Bronchial epithelial cell (primary cell): ENCODE measurements around the gene TP53AIP1. TPM values are rescaled to one million over a fixed set of nuclear protein-coding genes. Genes with fewer than 3 reads are reported as not detected.
"Not testable (repeated sequence)": the region's sequence is repeated elsewhere in the genome, so short reads cannot be mapped to it uniquely, and the experiment has no call there.

Source experiments
- DNase-seq: peaks from one replicate; pipeline ENCODE4 v3.0.0-alpha.2; 2010; ENCODE audit warnings: low read depth
- FAIRE-seq: peaks from 2 replicates; lab custom pipeline; 2011; peaks lifted over from hg19 to GRCh38; lab: Jason Lieb, UNC
- H3K27me3 ChIP-seq: 2 replicates; pipeline ENCODE4 v1.5.1; 2011; ENCODE audit warnings: low read length; ENCODE audit not compliant: control insufficient read depth, insufficient read depth
- H3K36me3 ChIP-seq: 2 replicates; pipeline ENCODE4 v1.5.1; 2011; ENCODE audit warnings: low read length; ENCODE audit not compliant: control insufficient read depth, insufficient read depth
- H3K4me3 ChIP-seq: 2 replicates; pipeline ENCODE4 v1.5.1; 2011; ENCODE audit warnings: mild to moderate bottlenecking, low read depth, low read length, control low read depth
- total RNA-seq: library from RNA; depleted of rRNA; stranded (reverse); fragments of >200 nt; gene quantifications from 2 replicates; pipeline ENCODE4 v1.2.1, GENCODE V29; 2014
- TF ChIP-seq, protein P1 (sequence below): IDR thresholded peaks from 2 replicates; pipeline ENCODE4 v1.5.1; 2011; ENCODE audit warnings: mild to moderate bottlenecking, moderate library complexity, low read length, control low read depth, inconsistent platforms; ENCODE audit not compliant: insufficient read depth, severe bottlenecking

The TP53AIP1 gene
- total RNA-seq, 1 donor from 2014 or later, result 1.3 TPM

- DNase-seq, result no peak
- TF ChIP-seq, protein P1, sequence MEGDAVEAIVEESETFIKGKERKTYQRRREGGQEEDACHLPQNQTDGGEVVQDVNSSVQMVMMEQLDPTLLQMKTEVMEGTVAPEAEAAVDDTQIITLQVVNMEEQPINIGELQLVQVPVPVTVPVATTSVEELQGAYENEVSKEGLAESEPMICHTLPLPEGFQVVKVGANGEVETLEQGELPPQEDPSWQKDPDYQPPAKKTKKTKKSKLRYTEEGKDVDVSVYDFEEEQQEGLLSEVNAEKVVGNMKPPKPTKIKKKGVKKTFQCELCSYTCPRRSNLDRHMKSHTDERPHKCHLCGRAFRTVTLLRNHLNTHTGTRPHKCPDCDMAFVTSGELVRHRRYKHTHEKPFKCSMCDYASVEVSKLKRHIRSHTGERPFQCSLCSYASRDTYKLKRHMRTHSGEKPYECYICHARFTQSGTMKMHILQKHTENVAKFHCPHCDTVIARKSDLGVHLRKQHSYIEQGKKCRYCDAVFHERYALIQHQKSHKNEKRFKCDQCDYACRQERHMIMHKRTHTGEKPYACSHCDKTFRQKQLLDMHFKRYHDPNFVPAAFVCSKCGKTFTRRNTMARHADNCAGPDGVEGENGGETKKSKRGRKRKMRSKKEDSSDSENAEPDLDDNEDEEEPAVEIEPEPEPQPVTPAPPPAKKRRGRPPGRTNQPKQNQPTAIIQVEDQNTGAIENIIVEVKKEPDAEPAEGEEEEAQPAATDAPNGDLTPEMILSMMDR, result no peak
- H3K27me3 ChIP-seq, result no peaks in the 10 kb centered on the region
- H3K4me3 ChIP-seq, result no peak overlapping the region
- no peaks in the 10 kb centered on the region for H3K36me3 ChIP-seq
- FAIRE-seq, result no peak
These were observed 17.4 kb downstream of the TP53AIP1 start for GRCh38 chr11:128925250-128925600.

DNA sequence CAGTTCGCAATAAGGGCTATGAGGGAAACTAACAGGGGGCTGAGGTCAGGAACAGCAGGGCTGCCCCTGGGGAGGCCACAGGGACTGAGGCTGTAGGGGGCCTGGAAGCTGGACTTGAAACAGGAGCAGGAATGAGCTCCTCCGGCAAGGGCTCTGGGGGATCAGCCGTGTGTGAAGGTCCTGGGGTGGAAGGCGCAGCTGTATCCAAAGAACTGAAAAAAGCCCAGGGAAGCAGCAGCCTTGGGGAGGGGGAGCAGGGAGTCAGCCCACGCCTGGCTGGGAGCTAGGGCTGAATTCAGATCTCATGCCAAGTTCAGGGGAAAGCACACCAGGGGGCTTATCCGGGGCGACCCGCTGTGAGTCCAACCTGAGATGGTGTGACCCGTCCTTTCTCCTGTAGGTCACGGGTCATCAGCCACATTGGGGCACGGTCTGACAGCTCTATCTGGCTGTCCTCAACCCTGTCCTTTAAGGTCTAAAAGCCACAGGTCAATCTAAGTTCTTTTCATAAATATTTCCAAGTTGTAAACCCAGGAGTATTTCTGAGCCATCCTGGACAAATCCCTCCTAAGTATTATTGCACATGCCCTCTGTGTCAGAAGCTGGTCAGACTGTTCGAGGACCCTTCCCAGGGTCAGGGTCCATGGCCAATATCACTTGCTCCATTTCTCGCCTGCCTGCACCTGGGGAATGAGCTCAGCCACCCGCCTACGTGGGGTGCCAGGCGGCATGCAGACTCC is 18.0 kb downstream of the TP53AIP1 start:
- TF ChIP-seq, protein P1, result no peak
- H3K27me3 ChIP-seq, result no peaks in the 10 kb centered on the region
- H3K4me3 ChIP-seq, result no peak overlapping the region
- DNase-seq (no peak), FAIRE-seq (no peak)
- H3K36me3 ChIP-seq, result no peaks in the 10 kb centered on the region

- no peaks in the 10 kb centered on the region for H3K36me3 ChIP-seq
- FAIRE-seq (no peak), DNase-seq (no peak)
- TF ChIP-seq, protein P1, result no peak
- no peaks in the 10 kb centered on the region for H3K27me3 ChIP-seq
- H3K4me3 ChIP-seq, result no peak overlapping the region
These were observed 18.6 kb downstream of the TP53AIP1 start for GRCh38 chr11:128924104-128924503.

GRCh38 chr11:128921793-128922192 is 20.9 kb downstream of the TP53AIP1 start:
- FAIRE-seq, result no peak
- no peaks in the 10 kb centered on the region for H3K36me3 ChIP-seq
- no peak overlapping the region for H3K4me3 ChIP-seq
- no peaks in the 10 kb centered on the region for H3K27me3 ChIP-seq
- no peak for DNase-seq
- TF ChIP-seq, protein P1, result no peak

DNA sequence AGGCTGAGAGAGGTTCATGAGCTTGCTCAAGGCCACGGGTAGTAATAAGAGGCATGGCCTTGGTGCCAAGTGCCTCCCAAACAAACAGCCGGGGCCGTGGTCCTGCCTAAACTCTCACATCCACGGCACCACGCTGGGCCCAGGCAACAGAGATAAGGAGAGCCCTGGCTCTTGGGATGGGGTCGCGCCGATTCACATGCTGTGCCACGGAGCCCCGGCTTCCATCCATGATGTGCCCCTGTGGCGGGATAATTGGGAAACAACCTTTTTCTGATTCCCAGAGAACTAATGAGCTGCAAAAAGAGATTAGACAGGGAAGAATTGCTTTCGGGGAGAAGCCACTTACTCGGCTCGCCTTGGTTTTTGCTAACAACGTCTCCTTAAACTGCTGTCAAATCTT is 22.0 kb downstream of the TP53AIP1 start:
- no peaks in the 10 kb centered on the region for H3K36me3 ChIP-seq
- FAIRE-seq (no peak), DNase-seq (no peak)
- H3K27me3 ChIP-seq, result no peaks in the 10 kb centered on the region
- TF ChIP-seq, protein P1, result no peak
- no peak overlapping the region for H3K4me3 ChIP-seq

DNA sequence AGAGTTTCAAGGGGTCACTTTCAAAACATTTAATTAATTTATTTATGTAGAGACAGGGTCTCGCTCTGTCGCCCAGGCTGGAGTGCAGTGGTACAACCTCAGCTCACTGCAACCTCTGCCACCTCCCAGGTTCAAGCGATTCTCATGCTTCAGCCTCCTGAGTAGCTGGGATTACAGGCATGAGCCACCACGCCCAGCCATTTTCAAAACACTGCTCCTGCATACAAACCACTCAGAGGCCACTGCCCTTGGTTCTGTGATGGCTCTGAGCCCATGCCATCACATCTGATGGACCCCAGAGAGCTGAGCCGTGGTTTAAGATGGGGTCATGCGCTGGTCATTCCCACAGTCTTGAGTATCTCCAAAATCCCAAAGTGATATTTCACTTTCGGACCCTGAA is 23.0 kb downstream of the TP53AIP1 start:
- H3K27me3 ChIP-seq, H3K36me3 ChIP-seq, FAIRE-seq, DNase-seq, H3K4me3 ChIP-seq: not testable (repeated sequence)
